Measurements from ENCODE around the gene AMELX.

The AMELX gene

DNA sequence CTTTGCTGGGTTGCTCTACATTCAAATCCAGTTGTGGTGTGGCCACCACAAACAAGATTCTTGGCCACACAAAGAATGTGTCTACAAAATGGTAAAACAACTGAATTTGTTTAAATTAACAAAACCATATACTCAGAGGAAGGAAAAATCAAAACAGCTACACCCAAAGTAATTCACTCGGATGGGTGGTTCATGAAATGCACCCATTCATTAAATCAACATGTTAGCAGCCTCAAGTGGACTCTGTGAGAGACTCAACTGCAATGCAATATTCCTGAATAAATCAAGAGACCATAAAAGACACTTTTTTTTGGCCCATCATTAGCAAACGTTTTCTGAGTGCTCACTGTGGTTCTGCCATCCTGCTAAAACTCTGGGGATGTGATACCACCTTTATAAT lies 11.2 kb upstream of the AMELX start:
- TF ChIP-seq CTCF (IDR thresholded peaks at IDR 0.05): no peak

DNA sequence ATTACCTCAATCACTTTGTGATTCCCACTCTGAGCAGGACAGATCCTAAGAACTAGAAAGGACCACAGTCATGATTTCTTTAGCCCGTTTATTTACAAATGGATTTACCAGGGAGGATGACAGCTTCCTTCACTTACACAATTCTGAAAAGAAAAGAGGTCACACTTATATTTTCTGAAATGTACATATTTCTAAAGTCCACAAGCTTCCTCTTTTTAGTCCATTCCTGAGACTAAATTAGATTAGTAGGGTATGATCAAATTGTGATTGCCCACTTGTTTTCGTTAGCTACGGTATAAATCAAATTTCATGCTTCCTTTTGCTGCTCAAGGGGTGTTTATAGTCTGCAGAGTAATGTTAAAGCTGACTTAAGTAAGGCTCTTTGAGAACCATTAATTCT lies 7.6 kb upstream of the AMELX start:
- no peak for TF ChIP-seq CTCF (IDR thresholded peaks at IDR 0.05)

DNA sequence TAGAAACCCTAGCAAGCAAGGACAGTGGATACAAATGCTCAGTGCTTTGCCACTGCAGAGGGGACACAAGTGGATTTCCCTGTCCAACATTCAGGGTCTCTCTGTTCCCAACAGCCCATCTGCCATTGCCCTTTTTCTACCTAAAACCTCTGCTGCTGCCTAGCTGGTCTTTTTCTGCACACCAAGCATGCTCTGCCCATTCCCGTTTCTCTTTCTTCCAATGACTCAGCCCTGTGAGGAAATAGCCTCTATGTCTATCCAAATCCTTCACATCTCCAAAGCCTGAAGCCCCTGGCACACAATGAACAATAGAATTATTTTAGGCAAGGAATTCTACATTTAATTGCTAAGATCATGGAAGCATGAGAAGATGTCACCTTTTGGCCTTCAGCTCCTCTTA lies 5.7 kb upstream of the AMELX start:
- no peak for TF ChIP-seq CTCF (IDR thresholded peaks at IDR 0.05)

DNA sequence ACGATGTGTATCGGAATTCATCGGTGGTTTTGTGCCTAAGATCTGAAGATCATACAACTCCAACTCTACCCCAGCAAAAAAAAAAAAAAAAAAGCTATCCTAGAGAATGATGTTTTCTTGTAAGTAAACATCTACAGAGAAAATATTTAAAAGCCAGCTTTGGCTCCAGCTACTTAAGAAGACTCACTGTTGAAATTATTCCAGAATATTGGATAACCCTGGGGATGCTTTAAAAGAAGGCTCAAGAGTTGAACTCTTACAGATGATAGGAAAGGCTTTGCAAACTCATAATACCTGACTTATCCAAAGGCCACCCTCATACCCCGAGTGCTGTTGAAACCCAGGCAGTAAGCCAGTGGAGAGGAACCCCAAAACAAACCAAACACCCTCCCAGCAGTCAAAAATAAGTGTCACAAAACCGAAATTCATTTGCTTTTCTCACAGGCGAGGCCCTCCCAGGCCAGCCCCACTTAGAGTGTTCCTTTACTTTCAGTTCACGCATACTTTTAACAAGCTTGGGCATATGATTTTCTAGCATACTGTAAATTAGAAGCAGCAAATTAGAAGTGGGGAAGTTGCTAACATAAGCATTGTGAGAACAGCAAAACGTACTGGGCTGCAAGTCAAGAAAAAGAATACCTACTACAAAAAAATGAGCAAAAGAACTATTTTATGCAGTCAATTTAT lies 2.7 kb upstream of the AMELX start:
- TF ChIP-seq CTCF (IDR thresholded peaks at IDR 0.05): no peak

- TF ChIP-seq CTCF (IDR thresholded peaks at IDR 0.05): no peak
These were observed 2.8 kb downstream of the AMELX start for GRCh38 chrX:11296051-11296450.

DNA sequence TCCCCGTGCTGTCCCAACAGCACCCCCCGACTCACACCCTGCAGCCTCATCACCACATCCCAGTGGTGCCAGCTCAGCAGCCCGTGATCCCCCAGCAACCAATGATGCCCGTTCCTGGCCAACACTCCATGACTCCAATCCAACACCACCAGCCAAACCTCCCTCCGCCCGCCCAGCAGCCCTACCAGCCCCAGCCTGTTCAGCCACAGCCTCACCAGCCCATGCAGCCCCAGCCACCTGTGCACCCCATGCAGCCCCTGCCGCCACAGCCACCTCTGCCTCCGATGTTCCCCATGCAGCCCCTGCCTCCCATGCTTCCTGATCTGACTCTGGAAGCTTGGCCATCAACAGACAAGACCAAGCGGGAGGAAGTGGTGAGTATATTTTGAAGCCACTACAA lies 5.4 kb downstream of the AMELX start:
- no peak for TF ChIP-seq CTCF (IDR thresholded peaks at IDR 0.05)

DNA sequence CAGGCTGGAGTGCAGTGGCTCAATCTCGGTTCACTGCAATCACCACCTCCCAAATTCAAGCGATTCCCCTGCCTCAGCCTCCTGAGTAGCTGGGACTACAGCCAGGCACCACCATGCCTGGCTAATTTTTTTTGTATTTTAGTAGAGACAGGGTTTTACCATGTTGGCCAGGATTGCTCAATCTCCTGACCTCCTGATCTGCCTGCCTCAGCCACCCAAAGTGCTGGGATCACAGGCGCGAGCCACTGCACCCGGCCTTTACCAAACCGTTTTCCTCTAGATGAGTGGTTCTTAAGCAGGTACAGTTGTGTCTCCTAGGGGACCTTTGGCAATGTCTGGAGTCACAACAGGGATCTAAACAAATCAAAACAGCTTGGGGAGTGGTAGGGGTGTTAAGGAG lies 11.6 kb downstream of the AMELX start:
- no peak for TF ChIP-seq CTCF (IDR thresholded peaks at IDR 0.05)

DNA sequence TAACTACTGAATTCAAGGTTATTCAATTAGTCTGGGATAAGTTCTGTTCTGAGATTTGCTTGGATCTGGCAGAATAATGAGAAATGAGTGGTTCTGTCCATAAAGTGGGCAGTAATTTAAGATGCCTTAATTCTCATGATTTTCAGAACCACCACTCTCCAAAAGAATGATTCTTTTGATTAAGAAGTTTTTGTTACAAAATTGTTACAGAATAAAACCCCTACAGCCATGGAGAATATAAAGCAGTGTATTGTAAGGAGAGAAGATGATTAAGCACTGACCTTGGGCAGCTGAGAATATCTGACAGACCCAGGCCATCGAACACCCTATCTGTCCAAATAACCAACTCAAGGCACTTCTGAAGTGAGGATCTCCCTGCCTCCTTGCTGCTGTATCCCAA lies 12.4 kb downstream of the AMELX start:
- no peak for TF ChIP-seq CTCF (IDR thresholded peaks at IDR 0.05)

Data from LNCAP (cell line).